GM12891 (cell line): ENCODE measurements around the gene PIGU.

Source experiments
- DNase-seq: peaks from one replicate; pipeline ENCODE4 v3.0.0; 2011; ENCODE audit warnings: low spot score; ENCODE audit not compliant: insufficient read length
- FAIRE-seq: peaks from 2 replicates; lab custom pipeline; 2011; peaks lifted over from hg19 to GRCh38; lab: Jason Lieb, UNC
- PAX5 ChIP-seq: IDR thresholded peaks from 2 replicates; pipeline ENCODE4 v1.6.1; 2011; ENCODE audit warnings: low read length, moderate library complexity, mild to moderate bottlenecking; ENCODE audit not compliant: insufficient read depth, severe bottlenecking
- POLR2A ChIP-seq: IDR thresholded peaks from 2 replicates; pipeline ENCODE4 v1.6.1; 2011; ENCODE audit warnings: low read depth, low read length, control low read depth
- POLR2AphosphoS5 ChIP-seq: IDR thresholded peaks from 2 replicates; pipeline ENCODE4 v1.6.1; 2011; ENCODE audit warnings: low read depth, low read length, control low read depth
- POU2F2 ChIP-seq: IDR thresholded peaks from 2 replicates; pipeline ENCODE4 v1.6.1; 2011; ENCODE audit warnings: low read depth, mild to moderate bottlenecking, control low read depth, low read length, moderate library complexity
- SPI1 ChIP-seq: IDR thresholded peaks from 2 replicates; pipeline ENCODE4 v1.6.1; 2011; ENCODE audit warnings: low read depth, low read length, control low read depth
- TAF1 ChIP-seq: IDR thresholded peaks from 2 replicates; pipeline ENCODE4 v1.6.1; 2011; ENCODE audit warnings: low read depth, low read length, control low read depth

The PIGU gene

DNA sequence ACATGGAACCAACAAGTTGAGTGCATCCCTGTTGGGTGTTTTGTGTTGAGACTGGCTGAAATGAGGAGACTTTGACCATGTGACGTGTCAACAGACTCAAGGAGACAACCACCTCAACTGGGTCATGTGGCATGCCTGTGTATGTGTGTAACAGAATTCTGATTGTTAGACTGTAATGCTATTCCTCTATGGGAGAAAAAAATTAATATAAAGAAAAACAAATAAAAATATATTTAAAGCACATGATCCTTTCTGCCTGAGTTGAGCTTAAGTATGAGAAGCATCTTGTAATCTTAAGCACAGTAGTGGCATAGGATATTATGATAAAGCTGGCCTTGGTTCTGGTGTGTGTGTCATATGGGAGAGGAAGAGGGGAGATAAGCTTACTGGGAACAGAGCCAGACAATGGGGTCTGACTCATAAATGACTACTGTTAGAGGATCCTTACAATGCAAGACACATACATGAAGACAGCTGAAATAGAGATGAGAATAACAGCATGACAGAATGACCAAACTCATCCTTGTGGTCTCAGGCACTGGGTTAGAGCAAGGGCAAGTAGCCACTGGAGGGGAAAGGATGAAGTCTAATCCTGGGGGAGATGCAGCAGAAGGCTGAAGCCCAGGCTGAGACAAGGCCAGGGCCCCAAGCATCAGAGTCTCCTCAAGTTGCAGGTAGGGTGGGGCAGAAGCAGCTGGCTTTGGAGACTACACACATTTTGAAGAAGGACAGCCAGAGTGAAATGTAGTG lies 36.5 kb upstream of the PIGU start:
- TF ChIP-seq POLR2A (peak; percentile 15; the same call in 1 of the 2 replicates), POLR2AphosphoS5 (peak; percentile 59; the same call in 1 of the 2 replicates), SPI1 (peak; percentile 23; the same call in 1 of the 2 replicates), POU2F2 (no peak)
- no peak for DNase-seq
- peak; percentile 56 for FAIRE-seq

DNA sequence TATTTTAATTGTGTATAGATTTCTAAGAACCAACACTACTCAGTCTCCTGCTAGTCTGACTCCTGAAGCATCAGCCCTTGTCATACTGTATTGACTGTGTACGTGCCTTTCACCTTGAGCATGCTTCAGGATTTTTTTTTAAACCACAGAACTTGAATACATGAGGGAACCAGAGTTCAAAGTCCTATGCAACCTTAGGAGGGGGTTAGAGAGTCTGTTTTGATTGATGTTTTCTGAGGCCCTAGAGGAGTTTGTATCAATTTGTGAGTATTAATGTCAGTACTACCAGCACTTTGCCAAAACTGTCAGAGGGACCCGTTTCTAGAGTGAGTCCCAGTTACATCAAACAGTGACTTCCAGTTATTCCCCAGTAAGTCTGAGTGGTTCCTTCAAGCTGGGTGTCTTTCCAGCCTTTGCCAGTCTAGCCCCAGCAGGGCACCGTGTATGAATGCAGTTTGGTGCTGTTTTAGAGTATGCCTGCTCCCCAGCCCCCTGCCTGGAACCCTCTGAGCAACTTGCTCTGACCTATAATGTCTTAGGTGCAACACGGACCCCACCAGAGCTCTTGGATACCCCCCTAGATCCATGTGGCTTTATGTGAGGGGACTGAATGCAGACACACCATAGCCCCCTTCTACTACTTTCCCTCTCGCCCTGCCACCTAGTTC lies 35.8 kb upstream of the PIGU start:
- FAIRE-seq, result no peak
- no peak for DNase-seq
- TF ChIP-seq POU2F2, result no peak
- no peak for TF ChIP-seq TAF1

DNA sequence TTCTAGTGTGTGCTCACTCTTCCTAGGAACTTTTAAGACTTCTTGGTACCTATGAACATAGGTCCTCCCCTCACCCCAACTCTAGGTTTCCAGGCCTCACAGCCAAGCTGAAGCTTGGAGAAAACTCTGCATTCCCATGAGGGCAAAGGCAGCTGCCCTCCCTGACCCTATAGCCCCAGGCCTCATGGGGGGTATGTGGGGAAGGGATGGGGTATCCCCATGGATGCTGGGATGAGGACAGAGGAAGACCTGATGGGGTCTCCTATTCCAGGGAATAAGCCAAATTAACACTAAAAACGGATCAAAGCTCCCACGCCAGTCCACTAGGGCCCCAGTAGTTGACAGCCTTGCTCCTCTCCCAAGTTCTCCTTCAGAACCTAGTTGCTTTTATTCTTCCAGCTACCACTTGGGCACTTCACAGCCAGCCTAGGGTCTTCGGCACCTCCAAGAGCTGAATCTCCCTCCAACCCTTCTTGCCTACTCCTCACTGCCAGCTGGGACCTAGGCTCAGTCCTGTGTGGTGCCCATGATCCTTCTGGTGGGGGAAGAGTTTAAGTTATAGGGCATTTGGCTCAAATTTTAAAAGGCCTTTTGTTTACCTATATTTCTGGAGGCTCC lies 35.0 kb upstream of the PIGU start:
- TF ChIP-seq POU2F2 (no peak), POLR2AphosphoS5 (no peak), TAF1 (no peak), POLR2A (no peak), SPI1 (no peak), PAX5 (no peak)
- DNase-seq (no peak), FAIRE-seq (no peak)

DNA sequence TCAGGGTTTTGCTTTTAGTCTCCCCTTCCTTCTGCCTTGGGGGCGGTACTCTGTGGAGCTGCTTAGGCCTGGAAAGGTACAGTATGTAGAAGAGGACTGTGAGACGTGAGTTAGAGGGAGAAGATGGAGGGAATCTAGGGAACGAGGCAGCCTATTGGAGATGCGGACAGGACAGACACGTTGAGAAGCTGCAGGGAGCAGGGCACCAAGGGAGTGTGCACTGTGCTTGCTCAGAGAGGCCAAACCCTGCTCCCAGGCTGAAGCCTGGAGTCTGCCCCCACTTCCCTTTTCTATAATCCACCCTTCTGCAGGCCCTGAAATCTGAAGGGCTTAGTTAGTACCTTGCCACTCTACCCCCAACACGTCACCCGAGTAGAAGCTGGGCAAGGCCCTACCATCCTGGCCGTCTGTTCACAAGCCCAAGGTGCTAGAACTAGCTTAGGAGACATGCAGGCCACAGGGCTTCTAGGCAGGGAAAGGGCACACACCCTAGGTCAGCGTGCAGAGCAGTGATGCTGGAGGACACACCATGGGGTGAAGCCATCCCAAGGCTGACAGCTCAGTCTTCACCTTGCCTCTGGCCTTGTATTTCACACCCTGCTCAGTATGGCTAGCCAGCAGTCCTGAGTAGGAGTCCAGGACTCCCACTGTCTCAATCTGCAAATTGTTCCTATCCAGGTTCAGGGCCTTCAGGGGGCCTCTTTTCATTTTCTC lies 34.1 kb upstream of the PIGU start:
- no peak for FAIRE-seq
- TF ChIP-seq POLR2AphosphoS5 (no peak), PAX5 (no peak), POLR2A (no peak), POU2F2 (no peak), SPI1 (peak; percentile 69)
- DNase-seq, result no peak

DNA sequence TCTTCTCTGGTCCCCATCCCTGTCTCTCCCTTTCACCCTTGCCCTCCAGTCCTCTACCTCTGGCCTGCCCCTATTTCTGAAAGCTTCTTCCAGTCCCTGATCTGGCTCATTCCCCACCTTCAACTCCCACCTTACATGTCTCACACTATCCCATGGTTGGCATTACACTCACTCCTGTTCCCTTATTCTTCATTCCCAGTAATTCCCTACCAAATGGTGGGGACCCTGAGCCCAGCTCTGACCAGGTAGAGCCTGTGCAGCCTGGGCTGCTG lies 33.6 kb upstream of the PIGU start:
- TF ChIP-seq SPI1 (no peak), TAF1 (no peak), POLR2AphosphoS5 (no peak)
- no peak for FAIRE-seq
- DNase-seq, result no peak

DNA sequence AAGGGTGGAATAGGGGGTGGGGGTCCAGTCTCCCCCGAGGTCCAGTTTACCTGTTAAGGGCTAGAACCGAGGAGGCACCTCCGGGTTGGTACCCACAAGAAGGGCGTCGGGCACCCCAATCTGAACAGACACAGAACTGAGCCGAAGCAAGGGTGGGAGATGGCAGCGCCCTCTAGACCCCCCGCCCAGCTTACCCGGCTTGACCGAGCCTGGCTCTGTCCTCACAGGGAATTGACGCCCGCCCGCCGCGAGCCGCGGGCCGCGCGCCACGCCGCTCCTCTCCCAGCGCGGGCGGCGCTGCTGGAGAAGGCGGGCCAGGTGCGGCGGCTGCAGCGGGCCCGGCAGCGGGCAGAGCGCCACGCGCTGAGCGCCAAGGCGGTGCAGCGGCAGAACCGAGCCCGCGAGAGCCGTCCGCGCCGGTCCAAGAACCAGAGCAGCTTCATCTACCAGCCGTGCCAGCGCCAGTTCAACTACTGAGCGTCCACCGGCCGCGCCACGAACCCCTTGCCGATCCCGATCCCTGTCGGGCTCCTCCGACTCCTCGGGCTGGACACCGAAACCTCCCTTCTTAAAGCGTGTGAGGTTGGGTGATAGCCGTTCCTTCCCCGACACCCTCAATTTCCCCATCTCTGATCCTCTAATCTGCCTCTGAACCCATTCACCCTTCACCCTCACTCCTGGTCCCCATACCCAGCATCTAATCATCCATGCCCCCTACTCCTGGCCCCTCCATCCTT lies 33.1 kb upstream of the PIGU start:
- DNase-seq (peak; percentile 52), FAIRE-seq (no peak)
- TF ChIP-seq POLR2AphosphoS5, result no peak; the same call in 1 of the 2 replicates
- TF ChIP-seq POU2F2, result no peak
- no peak for TF ChIP-seq SPI1
- no peak for TF ChIP-seq PAX5
- no peak for TF ChIP-seq POLR2A
- TF ChIP-seq TAF1, result no peak

DNA sequence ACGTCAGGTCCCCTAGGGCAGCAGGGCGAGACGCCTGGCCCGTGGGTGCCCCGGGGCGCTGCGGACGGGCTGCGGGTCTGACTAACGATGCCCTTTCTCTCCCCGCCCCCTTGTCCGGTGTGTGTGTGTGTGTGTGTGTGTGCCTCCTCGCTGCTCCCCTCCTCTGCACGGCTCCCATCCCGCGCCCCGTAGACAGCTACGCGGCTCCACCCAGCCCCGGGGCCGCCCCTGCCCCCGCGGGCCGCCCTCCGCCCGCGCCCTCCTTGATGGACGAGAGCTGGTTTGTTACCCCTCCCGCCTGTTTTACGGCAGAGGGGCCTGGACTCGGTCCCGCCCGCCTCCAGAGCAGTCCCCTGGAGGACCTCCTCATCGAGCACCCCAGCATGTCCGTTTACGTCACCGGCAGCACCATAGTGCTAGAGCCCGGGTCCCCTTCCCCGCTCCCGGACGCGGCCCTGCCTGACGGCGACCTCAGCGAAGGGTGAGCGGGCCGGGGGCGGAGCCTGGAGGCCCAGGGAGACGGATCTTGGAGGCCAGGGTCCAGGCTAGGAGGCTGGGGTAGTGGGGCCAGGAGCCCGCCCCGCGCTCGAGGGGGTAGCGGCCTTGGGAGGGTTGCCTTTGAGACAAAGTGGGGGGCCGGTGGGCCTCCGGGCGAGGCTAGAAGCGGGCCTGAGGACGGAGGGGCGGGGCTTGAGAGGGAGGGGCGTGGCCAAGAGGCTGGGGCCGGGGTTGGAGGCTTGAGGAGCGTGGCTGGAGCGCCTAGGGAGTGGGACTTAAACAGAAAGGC lies 32.3 kb upstream of the PIGU start:
- TF ChIP-seq POU2F2, result 0 out of 2 replicates have a peak, but pooled peaks have one; percentile 31
- no peak for TF ChIP-seq SPI1
- peak; percentile 28; the same call in 1 of the 2 replicates for TF ChIP-seq TAF1
- TF ChIP-seq POLR2AphosphoS5, result peak; percentile 39; the same call in 1 of the 2 replicates
- peak; percentile 51; the same call in 1 of the 2 replicates for TF ChIP-seq POLR2A
- no peak for TF ChIP-seq PAX5
- DNase-seq, result peak; percentile 83
- peak; percentile 13 for FAIRE-seq

DNA sequence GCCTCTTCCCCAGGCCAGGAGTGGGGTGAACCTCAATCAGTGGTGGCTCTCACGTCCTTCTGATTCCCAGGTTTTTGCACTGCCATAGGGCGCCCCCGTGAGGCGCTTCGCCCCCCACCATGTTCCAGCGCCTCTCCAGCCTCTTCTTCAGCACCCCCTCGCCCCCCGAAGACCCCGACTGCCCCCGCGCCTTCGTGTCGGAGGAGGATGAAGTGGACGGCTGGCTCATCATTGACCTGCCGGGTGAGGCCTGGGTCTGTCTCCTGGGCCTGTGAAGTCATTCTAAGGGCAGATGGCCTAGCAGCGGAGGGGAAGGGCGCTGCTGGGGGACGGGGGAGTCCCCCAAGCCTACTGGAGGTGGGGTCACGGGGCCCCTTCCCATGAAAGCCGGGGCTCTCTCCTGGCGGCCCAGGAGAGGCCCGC lies 31.7 kb upstream of the PIGU start:
- no peak for DNase-seq
- no peak for FAIRE-seq
- TF ChIP-seq TAF1 (no peak), POLR2A (no peak), SPI1 (no peak), POLR2AphosphoS5 (no peak), POU2F2 (no peak), PAX5 (no peak)
